GM21825 (cell line): ENCODE data around the gene LHX1.

Experiments
- ATAC-seq: cut with Tn5 transposase; IDR thresholded peaks from one replicate; pipeline ENCODE4 v1.9.1; 2021; ENCODE audit warnings: mild to moderate bottlenecking, moderate library complexity; ENCODE audit not compliant: unreplicated experiment

Gene LHX1

DNA sequence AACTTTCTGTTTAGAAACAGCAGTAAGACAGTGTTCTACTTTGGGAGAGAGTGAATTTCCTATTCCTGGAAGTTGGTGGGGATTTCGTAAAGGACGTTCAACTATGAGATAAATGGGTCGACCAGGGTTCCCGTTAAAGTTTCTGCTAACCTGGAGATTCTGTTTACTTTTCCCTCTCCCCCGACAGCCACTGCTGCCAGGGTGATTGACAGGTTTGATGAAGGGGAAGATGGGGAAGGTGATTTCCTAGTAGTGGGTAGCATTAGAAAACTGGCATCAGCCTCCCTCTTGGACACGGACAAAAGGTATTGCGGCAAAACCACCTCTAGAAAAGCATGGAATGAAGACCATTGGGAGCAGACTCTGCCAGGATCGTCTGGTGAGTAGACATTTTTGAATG, 12.8 kb downstream of the LHX1 start:
- no peak for ATAC-seq

- ATAC-seq = no peak
Observed at GRCh38 chr17:36951084-36951789, 14.0 kb downstream of the LHX1 start.

DNA sequence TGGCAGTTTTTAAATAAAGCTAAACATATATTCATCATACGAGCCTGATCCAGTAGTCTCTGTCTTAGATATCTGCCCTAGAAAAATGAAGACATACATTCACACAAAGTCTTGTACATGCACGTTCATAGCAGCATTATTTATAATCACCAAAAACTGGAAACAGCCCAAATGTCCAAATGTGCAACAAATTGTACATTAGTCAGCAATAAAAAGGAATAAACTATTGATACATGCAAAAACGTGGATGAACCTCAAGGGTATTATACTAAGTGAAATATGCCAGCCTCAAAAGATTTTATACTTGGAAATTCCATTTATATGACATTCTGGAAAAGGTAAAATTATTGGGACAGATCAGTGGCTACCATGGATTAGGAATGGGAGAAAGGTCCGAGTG, 34.2 kb downstream of the LHX1 start:
- ATAC-seq = no peak

- ATAC-seq = no peak
Observed at GRCh38 chr17:36972186-36972700, 35.0 kb downstream of the LHX1 start.

GRCh38 chr17:36972905-36973304, 35.6 kb downstream of the LHX1 start:
- no peak for ATAC-seq

GRCh38 chr17:36975922-36976515, 38.7 kb downstream of the LHX1 start:
- ATAC-seq = no peak

DNA sequence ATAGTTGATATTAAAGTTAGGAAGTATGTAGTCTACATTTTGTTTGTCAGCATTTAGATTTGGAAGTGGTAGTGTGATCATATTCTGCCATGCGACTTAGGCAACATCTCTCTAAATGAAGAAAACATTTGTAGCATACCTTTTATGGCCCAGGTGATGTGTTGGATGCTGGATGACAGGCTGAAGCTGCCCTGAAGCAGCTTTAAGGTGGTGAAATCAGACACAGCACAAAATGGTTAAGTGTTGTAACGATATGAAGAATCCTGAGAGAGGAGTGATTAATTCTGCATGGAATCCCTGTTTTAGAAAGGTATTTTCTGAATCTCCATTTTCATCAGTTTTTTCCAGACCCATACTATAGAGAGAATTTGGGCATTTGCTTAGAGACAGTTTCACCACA, 39.8 kb downstream of the LHX1 start:
- ATAC-seq = no peak

DNA sequence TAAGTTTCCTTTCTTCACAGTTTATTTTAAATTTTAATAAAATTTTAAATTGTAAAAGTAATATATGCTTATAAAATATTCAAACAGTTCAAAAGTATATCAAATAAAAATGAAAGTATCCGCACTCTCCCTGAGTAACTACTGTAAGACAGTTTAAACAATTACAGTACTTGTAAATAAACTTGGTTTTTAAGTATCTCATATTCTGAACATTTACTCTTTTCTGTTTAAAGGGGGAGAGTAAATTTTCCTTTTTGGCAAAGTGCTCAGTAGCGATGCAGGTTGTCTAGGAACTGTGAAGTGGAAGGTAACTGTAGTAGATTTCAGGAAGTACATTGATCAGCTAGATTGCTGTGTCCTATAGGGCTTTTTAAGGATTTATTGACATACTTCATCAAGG, 40.3 kb downstream of the LHX1 start:
- no peak for ATAC-seq

GRCh38 chr17:36978810-36979564, 41.7 kb downstream of the LHX1 start:
- ATAC-seq = no peak

DNA sequence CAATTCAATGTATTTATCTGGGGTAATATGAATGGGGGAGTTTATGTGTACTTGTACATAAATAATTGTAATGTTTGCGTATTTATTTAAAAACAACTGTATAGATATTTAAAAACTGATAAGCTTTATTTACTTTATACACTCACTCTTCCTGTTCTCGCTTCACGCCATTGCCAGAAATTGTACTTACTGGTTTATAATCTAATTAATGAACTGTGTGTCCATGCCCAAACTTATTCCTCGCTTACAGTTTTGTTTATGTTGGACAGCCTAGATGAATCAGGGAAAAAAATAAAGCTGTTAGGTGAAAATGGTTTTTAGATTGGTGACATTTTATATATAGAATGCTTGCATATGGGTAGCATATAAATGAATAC, 42.3 kb downstream of the LHX1 start:
- ATAC-seq = no peak

GRCh38 chr17:36980280-36980761, 43.0 kb downstream of the LHX1 start:
- ATAC-seq = no peak

DNA sequence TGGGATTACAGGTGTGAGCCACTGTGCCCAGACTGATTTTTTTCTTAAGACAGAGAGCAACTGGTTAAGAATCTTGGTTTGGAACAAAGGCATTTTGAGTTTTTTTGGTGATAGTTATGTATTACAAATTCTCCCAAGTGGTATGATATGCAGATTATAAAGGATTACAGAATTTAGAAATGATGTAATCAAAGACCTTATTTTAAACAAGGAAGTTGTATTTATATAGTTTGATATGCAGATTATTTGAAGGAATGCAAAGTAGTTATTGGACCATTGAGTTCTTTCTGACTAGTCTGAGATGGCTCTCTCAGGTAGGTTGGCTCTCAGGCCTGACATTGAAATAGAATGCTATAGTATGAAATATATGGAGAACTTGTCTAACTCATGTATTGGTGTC, 46.3 kb downstream of the LHX1 start:
- no peak for ATAC-seq

- no peak for ATAC-seq
Observed at GRCh38 chr17:36989173-36989572, 51.9 kb downstream of the LHX1 start.

- ATAC-seq = no peak
Observed at GRCh38 chr17:36992701-36993100, 55.4 kb downstream of the LHX1 start.

GRCh38 chr17:36993227-36993626, 56.0 kb downstream of the LHX1 start:
- no peak for ATAC-seq
